KMS-11 (cell line): ENCODE measurements around the gene ABCA6.

Experiments
- H2AFZ ChIP-seq: fragments of 200-600 bp; sonication (generic); 2 replicates; pipeline ENCODE4 v1.6.1; 2016; ENCODE audit warnings: antibody characterized with exemption, mixed run types, low read depth
- H3K27ac ChIP-seq: fragments of 200-600 bp; sonication (generic); 2 replicates; pipeline ENCODE4 v1.6.1; 2016; ENCODE audit warnings: mild to moderate bottlenecking, mixed run types
- H3K27me3 ChIP-seq: fragments of 200-600 bp; sonication (generic); 2 replicates; pipeline ENCODE4 v1.6.1; 2017; ENCODE audit warnings: mild to moderate bottlenecking, low read depth, mixed run types, moderate library complexity; ENCODE audit not compliant: insufficient read depth
- H3K36me3 ChIP-seq: fragments of 200-600 bp; sonication (generic); 2 replicates; pipeline ENCODE4 v1.6.1; 2017; ENCODE audit warnings: mild to moderate bottlenecking, mixed run types; ENCODE audit not compliant: insufficient read depth
- H3K4me1 ChIP-seq: fragments of 200-600 bp; sonication (generic); 2 replicates; pipeline ENCODE4 v1.6.1; 2016; ENCODE audit warnings: mild to moderate bottlenecking, low read depth, mixed run types; ENCODE audit not compliant: poor library complexity, severe bottlenecking
- H3K4me2 ChIP-seq: fragments of 200-600 bp; sonication (generic); 2 replicates; pipeline ENCODE4 v1.7.0; 2016; ENCODE audit warnings: mild to moderate bottlenecking, mixed run types
- H3K4me3 ChIP-seq: fragments of 200-600 bp; sonication (generic); IDR thresholded peaks from 2 replicates; pipeline ENCODE4 v1.6.1; 2017; ENCODE audit warnings: low read depth, low read length, mixed read lengths; ENCODE audit not compliant: insufficient read depth
- H3K79me2 ChIP-seq: fragments of 200-600 bp; sonication (generic); 2 replicates; pipeline ENCODE4 v1.6.1; 2016; ENCODE audit warnings: low read depth, mixed run types; ENCODE audit not compliant: insufficient read depth
- H3K9ac ChIP-seq: fragments of 200-600 bp; sonication (generic); 2 replicates; pipeline ENCODE4 v1.6.1; 2016; ENCODE audit warnings: mild to moderate bottlenecking, mixed run types
- H4K20me1 ChIP-seq: fragments of 200-600 bp; sonication (generic); 2 replicates; pipeline ENCODE4 v1.6.1; 2016; ENCODE audit warnings: mild to moderate bottlenecking, mixed run types; ENCODE audit not compliant: insufficient read depth
- CTCF ChIP-seq: fragments of 200-600 bp; sonication (generic); conservative IDR thresholded peaks from 2 replicates; pipeline ENCODE4 v1.6.1; 2017; ENCODE audit warnings: low read depth, mild to moderate bottlenecking, antibody characterized with exemption, low read length, moderate library complexity, mixed read lengths

ABCA6 gene

GRCh38 chr17:69144331-69145255 lies 2.9 kb upstream of the ABCA6 start:
- Histone ChIP-seq H3K4me1 (no peaks in the 10 kb centered on the region), H3K36me3 (no peaks in the 10 kb centered on the region), H3K9ac (no peak overlapping the region), H3K27me3 (no peaks in the 10 kb centered on the region), H3K4me3 (no peak overlapping the region), H3K4me2 (no peak overlapping the region), H3K79me2 (no peaks in the 10 kb centered on the region), H3K27ac (no peak overlapping the region), H4K20me1 (no peaks in the 10 kb centered on the region), H2AFZ (no peak overlapping the region)
- TF ChIP-seq CTCF = no peak

GRCh38 chr17:69143683-69144231 lies 2.1 kb upstream of the ABCA6 start:
- H4K20me1 ChIP-seq = no peaks in the 10 kb centered on the region
- no peak overlapping the region for H3K9ac ChIP-seq
- no peaks in the 10 kb centered on the region for H3K27me3 ChIP-seq
- no peak overlapping the region for H3K4me3 ChIP-seq
- no peak overlapping the region for H2AFZ ChIP-seq
- H3K36me3 ChIP-seq = no peaks in the 10 kb centered on the region
- H3K4me2 ChIP-seq = no peak overlapping the region
- no peak for TF ChIP-seq CTCF
- H3K79me2 ChIP-seq = no peaks in the 10 kb centered on the region
- no peak overlapping the region for H3K27ac ChIP-seq
- H3K4me1 ChIP-seq = no peaks in the 10 kb centered on the region

GRCh38 chr17:69143151-69143550 lies 1.5 kb upstream of the ABCA6 start:
- no peaks in the 10 kb centered on the region for H4K20me1 ChIP-seq
- H3K79me2 ChIP-seq = no peaks in the 10 kb centered on the region
- H3K4me2 ChIP-seq = no peak overlapping the region
- H3K27me3 ChIP-seq = no peaks in the 10 kb centered on the region
- H3K9ac ChIP-seq = no peak overlapping the region
- H2AFZ ChIP-seq = no peak overlapping the region
- H3K27ac ChIP-seq = no peak overlapping the region
- H3K36me3 ChIP-seq = no peaks in the 10 kb centered on the region
- no peaks in the 10 kb centered on the region for H3K4me1 ChIP-seq
- no peak for TF ChIP-seq CTCF
- H3K4me3 ChIP-seq = no peak overlapping the region

GRCh38 chr17:69142175-69142802 lies 594 bp upstream of the ABCA6 start:
- Histone ChIP-seq H3K9ac (no peak overlapping the region), H3K27ac (no peak overlapping the region)

More at GRCh38 chr17:69142175-69142802, 594 bp upstream of the ABCA6 start:
- Histone ChIP-seq H3K4me1 (no peaks in the 10 kb centered on the region), H4K20me1 (no peaks in the 10 kb centered on the region), H3K36me3 (no peaks in the 10 kb centered on the region), H3K4me2 (no peak overlapping the region), H3K4me3 (no peak overlapping the region), H2AFZ (no peak overlapping the region), H3K79me2 (no peaks in the 10 kb centered on the region), H3K27me3 (no peaks in the 10 kb centered on the region)
- no peak for TF ChIP-seq CTCF
